IPS DF 6.9 (cell line): ENCODE measurements around the gene IL9.

Experiments
- DNase-seq: peaks from one replicate; pipeline ENCODE4 v3.0.0-alpha.2; 2013; ENCODE audit warnings: low read depth, low spot score
- H3K27ac ChIP-seq: one replicate; pipeline ENCODE4 v1.5.1; 2013; ENCODE audit warnings: low read length, control low read depth
- H3K27me3 ChIP-seq: 2 replicates; pipeline ENCODE4 v1.6.1; 2013; ENCODE audit warnings: mild to moderate bottlenecking, low read length; ENCODE audit not compliant: control insufficient read depth, insufficient read depth
- H3K36me3 ChIP-seq: 2 replicates; pipeline ENCODE4 v1.6.1; 2013; ENCODE audit warnings: low read length; ENCODE audit not compliant: control insufficient read depth, insufficient read depth
- H3K4me1 ChIP-seq: 2 replicates; pipeline ENCODE4 v1.6.1; 2013; ENCODE audit warnings: low read length; ENCODE audit not compliant: control insufficient read depth, insufficient read depth
- H3K4me3 ChIP-seq: 2 replicates; pipeline ENCODE4 v1.5.1; 2013; ENCODE audit warnings: mild to moderate bottlenecking, low read length
- H3K9me3 ChIP-seq: 2 replicates; pipeline ENCODE4 v1.6.1; 2013; ENCODE audit warnings: low read length, inconsistent platforms; ENCODE audit not compliant: control insufficient read depth, insufficient read depth
- WGBS: extraction: QIAGEN DNeasy Blood & Tissue Kit; methylation state at CpG from one replicate; pipeline ENCODE4 v1.1.7; 2013; ENCODE audit warnings: mixed read lengths, missing lambda C conversion rate; ENCODE audit not compliant: insufficient read length, insufficient coverage; 5-methylcytosine and 5-hydroxymethylcytosine counted together

Gene IL9

GRCh38 chr5:135891791-135892190 lies 3.9 kb downstream of the IL9 start:
- Histone ChIP-seq H3K9me3 (no peaks in the 10 kb centered on the region), H3K4me1 (peaks cover 5% of the 10 kb centered on the region; the same call in 1 of the 2 replicates), H3K27ac (no peak overlapping the region), H3K36me3 (no peaks in the 10 kb centered on the region), H3K27me3 (no peaks in the 10 kb centered on the region; the same call in 1 of the 2 replicates), H3K4me3 (no peak overlapping the region)
- DNase-seq: peak; percentile 29

- Histone ChIP-seq H3K36me3 (no peaks in the 10 kb centered on the region), H3K9me3 (no peaks in the 10 kb centered on the region), H3K4me3 (no peak overlapping the region), H3K27me3 (no peaks in the 10 kb centered on the region; the same call in 1 of the 2 replicates), H3K27ac (no peak overlapping the region), H3K4me1 (peaks cover 5% of the 10 kb centered on the region; the same call in 1 of the 2 replicates)
- no CpG with 5 or more reads among the region's 2 CpGs for WGBS
- DNase-seq: no peak
Measured at GRCh38 chr5:135891268-135891667, 4.4 kb downstream of the IL9 start.

GRCh38 chr5:135890867-135891266 lies 4.8 kb downstream of the IL9 start:
- WGBS: no CpG with 5 or more reads among the region's 5 CpGs
- no peak overlapping the region for H3K27ac ChIP-seq
- no peak overlapping the region for H3K4me3 ChIP-seq
- H3K36me3 ChIP-seq: no peaks in the 10 kb centered on the region
- H3K9me3 ChIP-seq: no peaks in the 10 kb centered on the region
- DNase-seq: no peak
- H3K27me3 ChIP-seq: no peaks in the 10 kb centered on the region; the same call in 1 of the 2 replicates
- peaks cover 5% of the 10 kb centered on the region; the same call in 1 of the 2 replicates for H3K4me1 ChIP-seq

GRCh38 chr5:135890296-135890695 lies 5.3 kb downstream of the IL9 start:
- H3K9me3 ChIP-seq: no peaks in the 10 kb centered on the region
- DNase-seq: no peak
- H3K4me1 ChIP-seq: peaks cover 5% of the 10 kb centered on the region; the same call in 1 of the 2 replicates
- no CpG with 5 or more reads among the region's 2 CpGs for WGBS
- no peaks in the 10 kb centered on the region; the same call in 1 of the 2 replicates for H3K27me3 ChIP-seq
- no peaks in the 10 kb centered on the region for H3K36me3 ChIP-seq
- H3K27ac ChIP-seq: no peak overlapping the region
- no peak overlapping the region for H3K4me3 ChIP-seq

GRCh38 chr5:135887881-135888614 lies 7.6 kb downstream of the IL9 start:
- H3K4me3 ChIP-seq: no peak overlapping the region
- H3K9me3 ChIP-seq: no peaks in the 10 kb centered on the region
- no peaks in the 10 kb centered on the region; the same call in 1 of the 2 replicates for H3K27me3 ChIP-seq
- H3K27ac ChIP-seq: no peak overlapping the region
- H3K4me1 ChIP-seq: peaks cover 5% of the 10 kb centered on the region; the same call in 1 of the 2 replicates
- peak; percentile 11 for DNase-seq
- H3K36me3 ChIP-seq: no peaks in the 10 kb centered on the region
- WGBS: no CpG with 5 or more reads among the region's 13 CpGs

GRCh38 chr5:135887447-135887864 lies 8.2 kb downstream of the IL9 start:
- Histone ChIP-seq H3K27me3 (no peaks in the 10 kb centered on the region; the same call in 1 of the 2 replicates), H3K9me3 (no peaks in the 10 kb centered on the region), H3K4me1 (peaks cover 5% of the 10 kb centered on the region; the same call in 1 of the 2 replicates), H3K36me3 (no peaks in the 10 kb centered on the region), H3K4me3 (no peak overlapping the region), H3K27ac (no peak overlapping the region)
- DNase-seq: peak; percentile 60
- WGBS: no CpG with 5 or more reads among the region's 8 CpGs

- no peaks in the 10 kb centered on the region; the same call in 1 of the 2 replicates for H3K27me3 ChIP-seq
- no CpG with 5 or more reads among the region's 4 CpGs for WGBS
- H3K4me1 ChIP-seq: peaks cover 5% of the 10 kb centered on the region; the same call in 1 of the 2 replicates
- no peak for DNase-seq
- H3K36me3 ChIP-seq: no peaks in the 10 kb centered on the region
- H3K9me3 ChIP-seq: no peaks in the 10 kb centered on the region
- no peak overlapping the region for H3K4me3 ChIP-seq
- H3K27ac ChIP-seq: no peak overlapping the region
Measured at GRCh38 chr5:135886136-135886535, 9.5 kb downstream of the IL9 start.

- Histone ChIP-seq H3K4me3 (no peak overlapping the region), H3K27me3 (no peaks in the 10 kb centered on the region; the same call in 1 of the 2 replicates), H3K36me3 (no peaks in the 10 kb centered on the region), H3K4me1 (peaks cover 6% of the 10 kb centered on the region; the same call in 1 of the 2 replicates), H3K9me3 (no peaks in the 10 kb centered on the region), H3K27ac (no peak overlapping the region)
- WGBS: no CpG with 5 or more reads among the region's 3 CpGs
- no peak for DNase-seq
Measured at GRCh38 chr5:135885031-135885430, 10.6 kb downstream of the IL9 start.

- Histone ChIP-seq H3K4me1 (peaks cover 6% of the 10 kb centered on the region; the same call in 1 of the 2 replicates), H3K9me3 (no peaks in the 10 kb centered on the region), H3K4me3 (no peak overlapping the region), H3K27ac (no peak overlapping the region), H3K27me3 (no peaks in the 10 kb centered on the region; the same call in 1 of the 2 replicates), H3K36me3 (no peaks in the 10 kb centered on the region)
- DNase-seq: peak; percentile 20
- no CpG with 5 or more reads among the region's 4 CpGs for WGBS
Measured at GRCh38 chr5:135883441-135883840, 12.2 kb downstream of the IL9 start.

GRCh38 chr5:135883026-135883425 lies 12.6 kb downstream of the IL9 start:
- Histone ChIP-seq H3K4me3 (no peak overlapping the region), H3K27me3 (no peaks in the 10 kb centered on the region; the same call in 1 of the 2 replicates), H3K27ac (no peak overlapping the region), H3K9me3 (no peaks in the 10 kb centered on the region), H3K4me1 (peaks cover 5% of the 10 kb centered on the region; the same call in 1 of the 2 replicates), H3K36me3 (no peaks in the 10 kb centered on the region)
- no peak for DNase-seq
- WGBS: no CpG with 5 or more reads among the region's 3 CpGs
